Left renal cortex interstitium (tissue), 4 donors: ENCODE results near the gene MAGI3. TPM values are rescaled to one million over a fixed set of nuclear protein-coding genes. Genes with fewer than 3 reads are reported as not detected.
"Not testable (repeated sequence)": the region's sequence is repeated elsewhere in the genome, so short reads cannot be mapped to it uniquely, and the experiment has no call there.

Experiments used
- DNase-seq, 4 donors: peaks; one replicate each; pipeline ENCODE4 v3.0.0-alpha.2; 2013; ENCODE audit warnings: low read depth in 4 of 4, low spot score in 2 of 4, missing footprints in 1 of 4
- polyA plus RNA-seq, 4 donors: library from polyadenylated mRNA; unstranded; fragments of 120-200 nt; gene quantifications; one replicate each; pipeline ENCODE4 v1.2.1, GENCODE V29; 2013; ENCODE audit not compliant: insufficient read length in 4 of 4

The MAGI3 gene
- polyA plus RNA-seq, 4 donors = 22.9 to 27.0 (median 24.6) TPM

GRCh38 chr1:113396102-113396501 is 5.8 kb downstream of the MAGI3 start:
- DNase-seq = no peak

- no peak for DNase-seq
These were observed 6.3 kb downstream of the MAGI3 start for GRCh38 chr1:113396585-113396984.

- no peak for DNase-seq
These were observed 8.8 kb downstream of the MAGI3 start for GRCh38 chr1:113399062-113399583.

- DNase-seq = no peak
These were observed 10.8 kb downstream of the MAGI3 start for GRCh38 chr1:113401067-113401466.

- no peak for DNase-seq
These were observed 11.4 kb downstream of the MAGI3 start for GRCh38 chr1:113401728-113402127.

- DNase-seq = no peak
These were observed 12.8 kb downstream of the MAGI3 start for GRCh38 chr1:113403065-113403464.

- DNase-seq = no peak
These were observed 15.3 kb downstream of the MAGI3 start for GRCh38 chr1:113405573-113405972.

- DNase-seq = not testable (repeated sequence)
These were observed 15.8 kb downstream of the MAGI3 start for GRCh38 chr1:113406149-113406548.

GRCh38 chr1:113409363-113409762 is 19.0 kb downstream of the MAGI3 start:
- DNase-seq = no peak

GRCh38 chr1:113412020-113412419 is 21.7 kb downstream of the MAGI3 start:
- not testable (repeated sequence) for DNase-seq

GRCh38 chr1:113415310-113416070 is 25.2 kb downstream of the MAGI3 start:
- DNase-seq = no peak

GRCh38 chr1:113416071-113416470 is 25.8 kb downstream of the MAGI3 start:
- not testable (repeated sequence) for DNase-seq

- DNase-seq = no peak
These were observed 26.2 kb downstream of the MAGI3 start for GRCh38 chr1:113416496-113416895.

GRCh38 chr1:113422315-113423068 is 32.2 kb downstream of the MAGI3 start:
- DNase-seq = no peak

GRCh38 chr1:113423826-113424225 is 33.5 kb downstream of the MAGI3 start:
- DNase-seq = no peak

- DNase-seq = no peak
These were observed 39.3 kb downstream of the MAGI3 start for GRCh38 chr1:113429461-113430153.

GRCh38 chr1:113433184-113433583 is 42.9 kb downstream of the MAGI3 start:
- DNase-seq = no peak

- DNase-seq = no peak
These were observed 44.0 kb downstream of the MAGI3 start for GRCh38 chr1:113434081-113434873.

GRCh38 chr1:113434874-113435175 is 44.5 kb downstream of the MAGI3 start:
- DNase-seq = no peak

GRCh38 chr1:113437554-113438341 is 47.4 kb downstream of the MAGI3 start:
- DNase-seq = no peak
